NCI-H2196 (cell line): Measurements from ENCODE around the gene PRPSAP2.
"Not testable (repeated sequence)": the region's sequence is repeated elsewhere in the genome, so short reads cannot be mapped to it uniquely, and the experiment has no call there.

Experiments used
- DNase-seq: peaks from one replicate; lab custom pipeline; 2025; ENCODE audit not compliant: unreplicated experiment; lab: John Stamatoyannopoulos, UW

Gene PRPSAP2

DNA sequence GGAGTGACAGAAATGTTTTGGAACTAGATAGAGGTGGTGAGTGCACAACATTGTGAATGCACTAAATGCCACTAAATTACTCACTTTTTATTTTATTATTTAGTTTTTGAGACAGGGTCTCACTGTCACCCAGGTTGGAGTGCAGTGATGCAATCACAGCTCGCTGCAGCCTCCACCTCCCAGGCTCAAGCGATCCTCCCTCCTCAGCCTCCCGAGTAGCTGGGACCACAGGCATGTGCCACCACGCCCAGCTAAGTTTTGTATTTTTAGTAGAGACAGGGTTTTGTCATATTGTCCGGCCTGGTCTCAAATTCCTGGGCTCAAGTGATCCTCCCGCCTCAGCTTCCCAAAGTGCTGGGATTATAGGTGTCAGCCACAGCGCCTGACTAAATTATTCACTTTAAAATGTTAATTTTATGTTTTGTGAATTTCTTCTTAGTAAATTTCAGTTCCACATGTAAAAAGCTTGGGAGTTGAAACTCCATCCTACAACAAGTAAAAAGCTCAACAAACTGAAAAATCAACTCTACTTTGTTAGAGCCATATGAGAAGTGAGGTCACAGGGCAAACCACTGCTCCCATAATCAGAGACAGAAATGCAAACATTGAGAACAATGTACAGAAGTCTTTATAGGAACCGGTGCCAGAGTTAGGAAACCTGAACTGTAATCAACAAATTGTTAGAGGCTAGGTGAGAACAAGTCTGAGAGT lies 80.2 kb downstream of the PRPSAP2 start:
- no peak for DNase-seq

- DNase-seq = no peak
Measured at GRCh38 chr17:18938692-18939023, 80.7 kb downstream of the PRPSAP2 start.

- no peak for DNase-seq
Measured at GRCh38 chr17:18944646-18945045, 86.7 kb downstream of the PRPSAP2 start.

GRCh38 chr17:18946536-18946935 lies 88.6 kb downstream of the PRPSAP2 start:
- no peak for DNase-seq

- no peak for DNase-seq
Measured at GRCh38 chr17:18947866-18948265, 89.9 kb downstream of the PRPSAP2 start.

DNA sequence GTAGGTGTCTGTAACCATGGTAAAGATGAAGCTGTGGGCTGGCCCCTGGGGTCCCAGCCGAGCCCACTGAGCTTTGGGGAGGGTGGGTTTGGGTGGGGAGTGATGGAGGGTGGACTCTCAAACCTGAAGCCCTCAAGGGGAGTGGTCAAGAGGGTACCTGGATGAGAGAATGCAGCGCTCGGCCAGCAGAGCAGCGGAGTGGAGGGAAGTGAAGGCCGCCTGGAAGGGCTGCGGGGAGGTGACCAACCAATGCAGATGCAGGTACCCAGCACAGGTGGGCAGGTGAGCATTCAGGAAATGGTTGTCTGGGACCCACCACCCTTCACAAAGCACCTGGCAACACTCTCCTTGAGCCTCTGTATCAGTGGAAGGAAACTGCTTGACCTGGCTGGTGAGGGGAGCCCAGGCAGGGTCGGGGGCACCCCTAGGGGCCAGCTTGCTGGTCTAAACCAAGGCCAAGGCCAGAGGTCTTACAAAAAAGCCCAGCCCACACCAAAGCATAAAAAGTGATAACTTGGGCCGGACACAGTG lies 90.6 kb downstream of the PRPSAP2 start:
- DNase-seq = no peak

DNA sequence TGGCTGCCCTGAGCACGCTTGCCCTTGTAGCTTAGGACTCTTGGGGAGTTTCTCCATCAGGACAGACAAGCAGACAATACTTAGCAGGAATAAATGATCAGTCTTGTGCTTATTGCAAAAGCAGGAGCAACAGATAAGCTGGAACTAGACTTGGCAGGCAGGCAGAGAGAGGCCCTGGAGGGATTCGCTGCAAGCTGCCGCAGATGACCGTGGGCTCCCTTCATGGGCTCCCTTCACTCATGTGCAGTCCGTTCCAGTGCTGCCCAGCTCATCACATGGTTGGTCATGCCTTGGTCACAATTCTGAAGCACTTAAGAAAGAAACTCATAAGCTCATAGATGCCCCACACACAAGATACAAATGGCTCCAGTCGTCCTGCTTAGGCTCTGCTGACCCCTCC lies 91.6 kb downstream of the PRPSAP2 start:
- no peak for DNase-seq

- no peak for DNase-seq
Measured at GRCh38 chr17:18950346-18950745, 92.4 kb downstream of the PRPSAP2 start.

DNA sequence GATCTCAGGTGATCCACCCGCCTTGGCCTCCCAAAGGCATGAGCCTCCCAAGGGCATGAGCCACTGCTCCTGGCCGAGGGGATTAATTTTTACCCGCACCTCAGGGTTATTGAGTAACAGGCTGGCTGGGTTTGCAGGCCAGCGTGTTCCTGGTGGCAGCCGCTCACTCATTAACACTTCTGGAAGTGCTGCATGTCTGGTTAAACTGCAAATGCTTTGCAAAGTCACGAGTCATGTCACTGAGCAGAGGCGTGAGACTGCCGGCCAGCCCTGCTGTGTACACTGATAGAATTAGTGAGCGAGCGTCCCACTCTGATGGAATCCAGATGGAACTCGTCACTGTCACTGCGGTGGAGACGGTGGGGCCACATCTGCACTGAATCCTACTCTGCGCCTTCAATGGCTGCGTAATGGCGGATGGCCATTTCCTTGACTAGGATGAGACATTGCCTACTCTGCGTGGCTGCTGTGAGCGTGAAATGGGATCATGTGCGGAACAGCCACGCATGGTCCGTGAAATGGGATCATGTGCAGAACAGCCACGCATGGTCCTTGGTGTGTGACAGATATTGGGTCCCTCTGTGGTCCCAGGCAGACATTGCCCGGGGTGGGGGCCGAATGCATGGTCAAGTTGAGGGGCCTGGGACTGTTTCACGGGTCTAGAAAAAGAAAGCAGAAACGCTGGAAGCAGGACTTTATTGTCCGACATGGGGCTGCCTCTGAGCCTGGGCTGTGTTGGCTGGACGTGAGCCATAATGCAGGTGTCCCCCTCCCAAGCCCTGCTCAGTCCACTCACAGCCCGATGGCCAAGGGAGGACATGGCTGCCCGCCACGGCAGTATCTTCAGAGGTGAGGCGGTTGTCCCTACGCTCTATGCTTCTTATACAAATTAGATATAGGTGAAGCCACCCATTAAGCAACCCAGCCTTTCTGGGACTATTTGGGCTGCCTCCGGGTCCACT lies 93.3 kb downstream of the PRPSAP2 start:
- DNase-seq = no peak

DNA sequence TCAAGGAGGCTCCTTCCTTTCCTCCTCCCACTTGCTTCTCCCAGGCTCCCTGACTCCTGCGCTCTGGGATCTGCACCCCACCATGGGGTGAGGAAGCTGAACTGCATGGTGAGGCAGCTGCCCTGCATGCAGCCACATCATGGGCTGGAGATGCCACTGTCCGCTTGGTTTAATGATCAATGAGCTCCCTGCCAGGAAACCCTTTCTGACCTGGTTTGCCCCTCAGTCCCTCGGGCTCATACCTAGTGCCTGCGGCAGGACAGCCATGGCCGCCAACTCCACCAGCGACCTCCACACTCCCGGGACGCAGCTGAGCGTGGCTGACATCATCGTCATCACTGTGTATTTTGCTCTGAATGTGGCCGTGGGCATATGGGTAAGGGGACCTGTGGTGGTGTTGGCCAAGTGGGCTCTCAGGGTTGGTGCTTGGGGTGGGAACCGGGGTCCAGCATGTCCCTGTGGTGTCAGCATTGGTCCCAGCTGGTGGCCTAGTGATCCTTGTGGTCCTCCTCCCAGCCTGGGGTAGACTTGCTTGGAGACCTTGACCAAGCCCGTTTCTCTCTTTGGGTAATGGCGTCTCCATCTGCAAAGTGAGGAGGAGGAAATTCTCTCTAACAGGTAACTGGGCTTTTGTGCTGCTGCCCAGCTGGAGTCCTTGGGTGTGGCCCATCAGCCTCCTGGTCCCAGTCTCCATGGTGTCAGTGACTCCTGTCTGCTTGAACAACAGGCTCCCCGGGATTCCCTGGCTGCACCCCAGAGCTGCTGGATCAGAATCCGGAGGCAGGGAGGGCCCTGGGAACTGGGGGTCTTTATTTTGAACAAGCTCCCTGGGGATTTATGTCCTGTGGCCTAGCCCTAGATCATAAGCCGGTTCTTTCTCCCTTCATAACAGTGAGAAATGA lies 94.3 kb downstream of the PRPSAP2 start, which contains the start of gene SLC5A10:
Gene SLC5A10 (plus strand): TSS at position 225 of the 902 bp plus-strand sequence. CDS start 41 bp downstream, at position 266.
- DNase-seq = no peak

DNA sequence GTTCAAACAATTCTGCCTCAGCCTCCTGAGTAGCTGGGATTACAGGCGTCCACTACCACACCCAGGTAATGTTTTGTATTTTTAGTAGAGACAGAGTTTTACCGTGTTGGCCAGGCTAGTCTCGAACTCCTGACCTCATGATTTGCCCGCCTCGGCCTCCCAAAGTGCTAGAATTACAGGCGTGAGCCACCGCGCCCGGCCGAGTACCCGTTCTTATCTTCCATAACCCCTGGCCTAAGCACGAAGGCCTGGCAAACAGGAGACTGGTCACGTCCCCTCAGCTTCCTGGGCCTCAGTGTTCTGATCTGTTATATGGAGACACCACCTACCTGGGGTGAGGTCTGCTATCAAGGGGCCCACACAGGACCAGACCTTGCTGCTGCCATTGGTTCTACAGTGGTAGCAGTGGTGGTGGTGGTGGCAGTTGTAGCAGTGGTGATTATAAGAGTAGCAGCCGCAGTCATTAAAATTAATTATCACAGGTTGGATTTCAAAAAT lies 95.3 kb downstream of the PRPSAP2 start:
- DNase-seq = no peak

GRCh38 chr17:18954321-18954720 lies 96.4 kb downstream of the PRPSAP2 start:
- no peak for DNase-seq

- no peak for DNase-seq
Measured at GRCh38 chr17:18955009-18955408, 97.1 kb downstream of the PRPSAP2 start.

DNA sequence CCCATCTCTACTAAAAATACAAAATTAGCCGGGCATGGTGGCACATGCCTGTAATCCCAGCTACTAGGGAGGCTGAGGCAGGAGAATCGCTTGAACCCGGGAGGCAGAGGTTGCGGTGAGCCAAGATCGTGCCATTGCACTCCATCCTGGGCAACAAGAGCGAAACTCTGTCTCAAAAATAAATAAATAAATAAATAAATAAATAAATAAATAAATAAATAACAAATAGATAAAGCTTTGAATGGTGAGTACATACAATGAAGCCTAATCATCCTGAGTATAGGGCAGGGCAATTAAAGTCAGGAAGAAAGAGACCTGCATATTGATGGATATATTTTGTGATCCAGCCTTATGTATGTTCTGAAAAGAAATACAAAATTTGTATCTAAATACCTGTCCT lies 98.1 kb downstream of the PRPSAP2 start:
- DNase-seq = not testable (repeated sequence)

GRCh38 chr17:18956581-18956980 lies 98.7 kb downstream of the PRPSAP2 start:
- no peak for DNase-seq

GRCh38 chr17:18957831-18958230 lies 99.9 kb downstream of the PRPSAP2 start:
- no peak for DNase-seq

GRCh38 chr17:18958611-18959010 lies 100.7 kb downstream of the PRPSAP2 start:
- DNase-seq = no peak

DNA sequence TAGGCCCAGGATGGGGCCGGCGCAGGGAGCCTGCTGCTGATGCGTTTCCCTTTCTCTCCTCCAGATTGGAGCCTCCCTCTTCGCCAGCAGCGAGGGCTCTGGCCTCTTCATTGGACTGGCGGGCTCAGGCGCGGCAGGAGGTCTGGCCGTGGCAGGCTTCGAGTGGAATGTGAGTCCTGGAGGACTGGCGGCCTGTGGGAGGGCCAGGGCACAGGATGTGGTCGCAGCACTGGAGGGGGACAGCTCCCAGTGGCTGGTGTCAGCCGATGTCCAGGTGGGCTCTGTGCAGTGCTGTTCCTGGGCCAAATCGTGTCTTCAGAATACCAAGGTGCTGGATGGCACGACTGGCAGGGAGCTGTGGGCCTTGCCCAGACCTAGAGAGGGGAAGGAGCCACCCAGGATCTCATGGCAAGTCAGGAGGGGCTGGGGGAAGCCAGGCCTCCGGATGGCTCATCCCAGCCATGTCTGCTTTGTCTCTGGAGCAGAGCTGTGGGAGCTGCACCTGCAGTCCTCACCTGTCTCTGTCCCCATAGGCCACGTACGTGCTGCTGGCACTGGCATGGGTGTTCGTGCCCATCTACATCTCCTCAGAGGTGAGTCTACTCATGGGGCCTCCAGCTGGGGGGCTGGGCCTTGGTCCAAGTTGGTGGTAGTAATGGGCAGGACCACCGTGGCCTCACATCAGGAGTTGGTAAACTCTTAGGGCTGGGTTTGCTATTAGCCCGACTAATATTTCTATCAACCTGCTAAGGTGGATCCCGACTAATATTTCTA lies 101.3 kb downstream of the PRPSAP2 start:
- no peak for DNase-seq

DNA sequence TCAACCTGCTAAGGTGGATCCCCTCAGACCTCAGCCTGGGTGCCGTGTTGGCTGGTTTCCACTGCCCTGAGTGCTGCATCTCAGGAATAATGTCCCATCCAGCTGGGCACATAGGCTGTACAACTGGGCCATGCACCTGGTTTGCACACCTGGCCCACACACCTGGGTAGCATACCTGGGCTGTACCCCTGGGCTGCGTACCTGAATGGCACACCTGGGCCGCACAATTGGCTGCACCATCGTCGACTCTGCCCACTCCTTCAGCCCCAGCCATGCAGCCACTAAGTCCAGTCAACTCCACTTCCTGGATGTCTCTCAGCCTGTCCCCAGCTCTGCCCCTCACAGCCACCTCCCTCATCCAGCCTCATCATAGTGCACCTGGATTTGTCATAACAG lies 101.9 kb downstream of the PRPSAP2 start:
- DNase-seq = no peak

GRCh38 chr17:18960241-18960665 lies 102.3 kb downstream of the PRPSAP2 start:
- no peak for DNase-seq
